ENCODE data around the gene POLD1.

POLD1 gene

GRCh38 chr19:50450369-50451222 is 66.4 kb downstream of the POLD1 start:
- no peak overlapping the region for H3K27ac ChIP-seq
- no peak for DNase-seq (ENCODE audit: low spot score)
- no peak for TF ChIP-seq CTCF (conservative IDR thresholded peaks at IDR 0.05; ENCODE audit: low read depth)
- POLR2A ChIA-PET (ENCODE audit: low non-redundant PET), result no interaction called here
- CTCF ChIA-PET, result interaction anchor here (0.6 to 0.9 kb wide), 2 partner anchors 10 to 327 kb away, joined by 3 read pairs; no protein-coding TSS in a partner anchor

- H3K27ac ChIP-seq, result no peak overlapping the region
- DNase-seq (ENCODE audit: low spot score), result no peak
- TF ChIP-seq CTCF (conservative IDR thresholded peaks at IDR 0.05; ENCODE audit: low read depth), result no peak
- POLR2A ChIA-PET (ENCODE audit: low non-redundant PET), result no interaction called here
- CTCF ChIA-PET, result no interaction called here
Observed at GRCh38 chr19:50451223-50451534, 67.0 kb downstream of the POLD1 start.

- H3K27ac ChIP-seq, result no peak overlapping the region
- ChIA-PET CTCF (interaction anchor here (0.7 kb wide), 1 partner anchor 84 kb away, joined by 3 read pairs; no protein-coding TSS in a partner anchor), POLR2A (ENCODE audit: low non-redundant PET) (no interaction called here)
- TF ChIP-seq CTCF (conservative IDR thresholded peaks at IDR 0.05; ENCODE audit: low read depth), result no peak
- DNase-seq (ENCODE audit: low spot score), result no peak
Observed at GRCh38 chr19:50453243-50453642, 69.1 kb downstream of the POLD1 start.

GRCh38 chr19:50455992-50456391 is 71.8 kb downstream of the POLD1 start:
- CTCF ChIA-PET, result no interaction called here
- no peak for TF ChIP-seq CTCF (conservative IDR thresholded peaks at IDR 0.05; ENCODE audit: low read depth)

GRCh38 chr19:50457300-50457699 is 73.2 kb downstream of the POLD1 start:
- CTCF ChIA-PET, result interaction anchor here (0.7 kb wide), 1 partner anchor 30 kb away, joined by 3 read pairs; no protein-coding TSS in a partner anchor
- H3K27ac ChIP-seq, result no peak overlapping the region
- no peak for DNase-seq (ENCODE audit: low spot score)
- POLR2A ChIA-PET (ENCODE audit: low non-redundant PET), result interaction anchor here (0.5 kb wide), 1 partner anchor 293 kb away, joined by 7 read pairs; no protein-coding TSS in a partner anchor
- TF ChIP-seq CTCF (conservative IDR thresholded peaks at IDR 0.05; ENCODE audit: low read depth), result no peak

More at GRCh38 chr19:50455992-50456391, 71.8 kb downstream of the POLD1 start:
- POLR2A ChIA-PET (ENCODE audit: low non-redundant PET), result no interaction called here
- H3K27ac ChIP-seq, result no peak overlapping the region
- DNase-seq (ENCODE audit: low spot score), result no peak

- ChIA-PET POLR2A (ENCODE audit: low non-redundant PET) (no interaction called here), CTCF (no interaction called here)
- no peak for TF ChIP-seq CTCF (conservative IDR thresholded peaks at IDR 0.05; ENCODE audit: low read depth)
- H3K27ac ChIP-seq, result no peak overlapping the region
- DNase-seq (ENCODE audit: low spot score), result no peak
Observed at GRCh38 chr19:50458396-50459066, 74.4 kb downstream of the POLD1 start.
